HepG2 (cell line): Measurements from ENCODE around the gene COL4A2. TPM values are rescaled to one million over a fixed set of nuclear protein-coding genes. Genes with fewer than 3 reads are reported as not detected.

ENCODE experiments used
- CHCHD3 ChIP-seq: sonication (generic); formaldehyde crosslinking; IDR thresholded peaks from 2 replicates; pipeline ENCODE4 v1.8.0; 2022; ENCODE audit warnings: mild to moderate bottlenecking, missing genetic modification reagents, moderate library complexity
- DR1 ChIP-seq: sonication (generic); formaldehyde crosslinking; IDR thresholded peaks from 2 replicates; pipeline ENCODE4 v1.8.0; 2021; ENCODE audit warnings: mild to moderate bottlenecking, missing genetic modification reagents, inconsistent platforms
- FOXA3 ChIP-seq: IDR thresholded peaks from 2 replicates; pipeline ENCODE4 v1.6.1; 2016; ENCODE audit warnings: missing genetic modification reagents, missing compliant biosample characterization
- MBD4 ChIP-seq: IDR thresholded peaks from 2 replicates; pipeline ENCODE4 v1.6.1; 2012; ENCODE audit warnings: low read length, inconsistent platforms, borderline replicate concordance
- MED8 ChIP-seq: sonication (generic); formaldehyde crosslinking; IDR thresholded peaks from 2 replicates; pipeline ENCODE4 v1.8.1; 2023; ENCODE audit warnings: mild to moderate bottlenecking, missing genetic modification reagents; ENCODE audit not compliant: insufficient replicate concordance
- MIER2 ChIP-seq: IDR thresholded peaks from 2 replicates; pipeline ENCODE4 v1.6.1; 2016; ENCODE audit warnings: missing biosample characterization, missing genetic modification reagents
- PCBP1 ChIP-seq: fragments of 200-400 bp; formaldehyde crosslinking; IDR thresholded peaks from 2 replicates; pipeline ENCODE4 v1.6.1; 2017; ENCODE audit warnings: mild to moderate bottlenecking, low read depth, low read length, borderline replicate concordance
- PCBP2 ChIP-seq: fragments of 200-400 bp; formaldehyde crosslinking; optimal IDR thresholded peaks from 2 replicates; pipeline ENCODE3; 2018; ENCODE audit warnings: low read length, low read depth; ENCODE audit not compliant: poor library complexity, severe bottlenecking
- RARG ChIP-seq: sonication (generic); formaldehyde crosslinking; IDR thresholded peaks from 2 replicates; pipeline ENCODE4 v1.4.0; 2020; ENCODE audit warnings: low read depth, mild to moderate bottlenecking, missing genetic modification reagents
- RXRB ChIP-seq: IDR thresholded peaks from 2 replicates; pipeline ENCODE4 v1.6.1; 2016; ENCODE audit warnings: borderline replicate concordance, missing genetic modification reagents, missing compliant biosample characterization
- SRSF1 ChIP-seq: fragments of 200-400 bp; formaldehyde crosslinking; optimal IDR thresholded peaks from 2 replicates; pipeline ENCODE3; 2017; ENCODE audit warnings: mild to moderate bottlenecking, low read depth, low read length, moderate library complexity
- XBP1 ChIP-seq: sonication (generic); formaldehyde crosslinking; IDR thresholded peaks from 2 replicates; pipeline ENCODE4 v1.5.0; 2020; ENCODE audit warnings: missing genetic modification reagents
- ZBTB1 ChIP-seq: sonication (generic); formaldehyde crosslinking; IDR thresholded peaks from 2 replicates; pipeline ENCODE4 v1.4.0; 2020; ENCODE audit warnings: missing genetic modification reagents, borderline replicate concordance
- ZNF160 ChIP-seq: sonication (generic); formaldehyde crosslinking; IDR thresholded peaks from 2 replicates; pipeline ENCODE4 v1.8.0; 2022; ENCODE audit warnings: mild to moderate bottlenecking, inconsistent platforms, missing genetic modification reagents
- ZNF382 ChIP-seq: sonication (generic); formaldehyde crosslinking; IDR thresholded peaks from 2 replicates; pipeline ENCODE4 v1.5.0; 2020; ENCODE audit warnings: missing genetic modification reagents, mild to moderate bottlenecking, borderline replicate concordance
- polyA plus RNA-seq, 8 experiments: library from polyadenylated mRNA; depleted of rRNA in 3 of 8; stranded (reverse) in 7 of 8; unstranded in 1 of 8; fragments of >200 nt; fragmentation: Illumina TruSeq in 4 of 8; extraction: Trizol in 4 of 8; gene quantifications; 2 replicates each; pipeline versions ENCODE4 v1.2.1 to v1.2.3, GENCODE V29; 2011 to 2016; ENCODE audit warnings: low read depth in 4 of 8, missing spikeins in 1 of 8, mixed read lengths in 1 of 8; ENCODE audit not compliant: insufficient read depth in 1 of 8
- total RNA-seq, 5 experiments: library from RNA; depleted of rRNA; stranded (reverse); fragments of >200 nt; fragmentation: Illumina TruSeq; extraction: Trizol; gene quantifications; 2 replicates each; pipeline ENCODE4 v1.2.3, GENCODE V29; 2016; ENCODE audit warnings: low read depth in 1 of 5
- TF ChIP-seq, protein P1 (sequence below): sonication (generic); formaldehyde crosslinking; IDR thresholded peaks from 2 replicates; pipeline ENCODE4 v1.4.0; 2020; ENCODE audit warnings: missing genetic modification reagents
- TF ChIP-seq, protein P2 (sequence below): sonication (generic); formaldehyde crosslinking; IDR thresholded peaks from 2 replicates; pipeline ENCODE4 v1.4.0; 2020; ENCODE audit warnings: missing genetic modification reagents
- TF ChIP-seq, protein P3 (sequence below): sonication (generic); formaldehyde crosslinking; IDR thresholded peaks from 2 replicates; pipeline ENCODE4 v1.5.0; 2020; ENCODE audit warnings: mild to moderate bottlenecking, missing genetic modification reagents, moderate library complexity
- TF ChIP-seq, protein P4 (sequence below): sonication (generic); formaldehyde crosslinking; IDR thresholded peaks from 2 replicates; pipeline ENCODE4 v1.8.0; 2023; ENCODE audit warnings: mild to moderate bottlenecking, missing genetic modification reagents
- TF ChIP-seq, protein P5 (sequence below): sonication (generic); formaldehyde crosslinking; IDR thresholded peaks from 2 replicates; pipeline ENCODE4 v1.5.1; 2020; ENCODE audit warnings: missing genetic modification reagents, mild to moderate bottlenecking, borderline replicate concordance
- TF ChIP-seq, protein P6 (sequence below): IDR thresholded peaks from 2 replicates; pipeline ENCODE4 v1.6.1; 2016; ENCODE audit warnings: missing compliant biosample characterization, missing genetic modification reagents, borderline replicate concordance

Gene COL4A2
- total and polyA plus RNA-seq, 2 of the 13 experiments (the other 11 are each of a cell fraction or from before 2014, with no cell fraction given) = 0.22 to 1.9 TPM

DNA sequence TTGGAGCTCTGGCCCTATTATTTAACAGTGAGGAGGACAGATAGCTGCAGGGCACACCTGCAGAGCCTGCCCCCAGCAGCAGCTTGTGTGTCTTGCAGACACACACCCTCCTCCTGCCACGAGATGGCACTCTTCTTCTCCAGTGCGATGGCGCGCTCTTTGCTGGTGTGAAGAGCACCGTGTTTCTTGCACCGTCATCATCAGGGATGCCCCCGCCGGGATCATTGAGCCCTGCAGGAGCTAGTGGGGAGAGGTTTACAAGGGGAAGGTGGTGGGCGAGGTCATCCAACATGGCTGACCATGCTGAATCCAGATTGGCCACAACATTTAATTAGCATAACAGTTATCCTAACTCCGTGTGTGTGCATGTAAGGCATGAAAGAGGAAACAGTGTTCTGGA, 148.9 kb downstream of the COL4A2 start (continued):
- TF ChIP-seq, protein P1, sequence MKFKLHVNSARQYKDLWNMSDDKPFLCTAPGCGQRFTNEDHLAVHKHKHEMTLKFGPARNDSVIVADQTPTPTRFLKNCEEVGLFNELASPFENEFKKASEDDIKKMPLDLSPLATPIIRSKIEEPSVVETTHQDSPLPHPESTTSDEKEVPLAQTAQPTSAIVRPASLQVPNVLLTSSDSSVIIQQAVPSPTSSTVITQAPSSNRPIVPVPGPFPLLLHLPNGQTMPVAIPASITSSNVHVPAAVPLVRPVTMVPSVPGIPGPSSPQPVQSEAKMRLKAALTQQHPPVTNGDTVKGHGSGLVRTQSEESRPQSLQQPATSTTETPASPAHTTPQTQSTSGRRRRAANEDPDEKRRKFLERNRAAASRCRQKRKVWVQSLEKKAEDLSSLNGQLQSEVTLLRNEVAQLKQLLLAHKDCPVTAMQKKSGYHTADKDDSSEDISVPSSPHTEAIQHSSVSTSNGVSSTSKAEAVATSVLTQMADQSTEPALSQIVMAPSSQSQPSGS = 0 out of 2 replicates have a peak, but pooled peaks have one; percentile 38
- TF ChIP-seq PCBP1 (no peak), MIER2 (CRISPR knock-in tag) (0 out of 2 replicates have a peak, but pooled peaks have one; percentile 51), ZBTB1 (CRISPR knock-in tag) (no peak), RARG (no peak), PCBP2 (no peak), MED8 (CRISPR knock-in tag) (no peak), SRSF1 (no peak), MBD4 (no peak), CHCHD3 (no peak), DR1 (CRISPR knock-in tag) (no peak), FOXA3 (CRISPR knock-in tag) (peak; percentile 41; the same call in 1 of the 2 replicates), XBP1 (no peak), ZNF160 (CRISPR knock-in tag) (no peak), RXRB (CRISPR knock-in tag) (peak; percentile 61; the same call in 1 of the 2 replicates), ZNF382 (CRISPR knock-in tag) (no peak)
- TF ChIP-seq, protein P2, sequence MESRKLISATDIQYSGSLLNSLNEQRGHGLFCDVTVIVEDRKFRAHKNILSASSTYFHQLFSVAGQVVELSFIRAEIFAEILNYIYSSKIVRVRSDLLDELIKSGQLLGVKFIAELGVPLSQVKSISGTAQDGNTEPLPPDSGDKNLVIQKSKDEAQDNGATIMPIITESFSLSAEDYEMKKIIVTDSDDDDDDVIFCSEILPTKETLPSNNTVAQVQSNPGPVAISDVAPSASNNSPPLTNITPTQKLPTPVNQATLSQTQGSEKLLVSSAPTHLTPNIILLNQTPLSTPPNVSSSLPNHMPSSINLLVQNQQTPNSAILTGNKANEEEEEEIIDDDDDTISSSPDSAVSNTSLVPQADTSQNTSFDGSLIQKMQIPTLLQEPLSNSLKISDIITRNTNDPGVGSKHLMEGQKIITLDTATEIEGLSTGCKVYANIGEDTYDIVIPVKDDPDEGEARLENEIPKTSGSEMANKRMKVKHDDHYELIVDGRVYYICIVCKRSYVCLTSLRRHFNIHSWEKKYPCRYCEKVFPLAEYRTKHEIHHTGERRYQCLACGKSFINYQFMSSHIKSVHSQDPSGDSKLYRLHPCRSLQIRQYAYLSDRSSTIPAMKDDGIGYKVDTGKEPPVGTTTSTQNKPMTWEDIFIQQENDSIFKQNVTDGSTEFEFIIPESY (CRISPR knock-in tag) = peak; percentile 69; the same call in 1 of the 2 replicates
- TF ChIP-seq, protein P3, sequence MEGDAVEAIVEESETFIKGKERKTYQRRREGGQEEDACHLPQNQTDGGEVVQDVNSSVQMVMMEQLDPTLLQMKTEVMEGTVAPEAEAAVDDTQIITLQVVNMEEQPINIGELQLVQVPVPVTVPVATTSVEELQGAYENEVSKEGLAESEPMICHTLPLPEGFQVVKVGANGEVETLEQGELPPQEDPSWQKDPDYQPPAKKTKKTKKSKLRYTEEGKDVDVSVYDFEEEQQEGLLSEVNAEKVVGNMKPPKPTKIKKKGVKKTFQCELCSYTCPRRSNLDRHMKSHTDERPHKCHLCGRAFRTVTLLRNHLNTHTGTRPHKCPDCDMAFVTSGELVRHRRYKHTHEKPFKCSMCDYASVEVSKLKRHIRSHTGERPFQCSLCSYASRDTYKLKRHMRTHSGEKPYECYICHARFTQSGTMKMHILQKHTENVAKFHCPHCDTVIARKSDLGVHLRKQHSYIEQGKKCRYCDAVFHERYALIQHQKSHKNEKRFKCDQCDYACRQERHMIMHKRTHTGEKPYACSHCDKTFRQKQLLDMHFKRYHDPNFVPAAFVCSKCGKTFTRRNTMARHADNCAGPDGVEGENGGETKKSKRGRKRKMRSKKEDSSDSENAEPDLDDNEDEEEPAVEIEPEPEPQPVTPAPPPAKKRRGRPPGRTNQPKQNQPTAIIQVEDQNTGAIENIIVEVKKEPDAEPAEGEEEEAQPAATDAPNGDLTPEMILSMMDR (CRISPR knock-in tag) = peak; percentile 97
- TF ChIP-seq, protein P4, sequence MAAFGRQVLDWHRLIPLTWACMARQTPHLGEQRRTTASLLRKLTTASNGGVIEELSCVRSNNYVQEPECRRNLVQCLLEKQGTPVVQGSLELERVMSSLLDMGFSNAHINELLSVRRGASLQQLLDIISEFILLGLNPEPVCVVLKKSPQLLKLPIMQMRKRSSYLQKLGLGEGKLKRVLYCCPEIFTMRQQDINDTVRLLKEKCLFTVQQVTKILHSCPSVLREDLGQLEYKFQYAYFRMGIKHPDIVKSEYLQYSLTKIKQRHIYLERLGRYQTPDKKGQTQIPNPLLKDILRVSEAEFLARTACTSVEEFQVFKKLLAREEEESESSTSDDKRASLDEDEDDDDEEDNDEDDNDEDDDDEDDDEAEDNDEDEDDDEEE = no peak
- TF ChIP-seq, protein P5, sequence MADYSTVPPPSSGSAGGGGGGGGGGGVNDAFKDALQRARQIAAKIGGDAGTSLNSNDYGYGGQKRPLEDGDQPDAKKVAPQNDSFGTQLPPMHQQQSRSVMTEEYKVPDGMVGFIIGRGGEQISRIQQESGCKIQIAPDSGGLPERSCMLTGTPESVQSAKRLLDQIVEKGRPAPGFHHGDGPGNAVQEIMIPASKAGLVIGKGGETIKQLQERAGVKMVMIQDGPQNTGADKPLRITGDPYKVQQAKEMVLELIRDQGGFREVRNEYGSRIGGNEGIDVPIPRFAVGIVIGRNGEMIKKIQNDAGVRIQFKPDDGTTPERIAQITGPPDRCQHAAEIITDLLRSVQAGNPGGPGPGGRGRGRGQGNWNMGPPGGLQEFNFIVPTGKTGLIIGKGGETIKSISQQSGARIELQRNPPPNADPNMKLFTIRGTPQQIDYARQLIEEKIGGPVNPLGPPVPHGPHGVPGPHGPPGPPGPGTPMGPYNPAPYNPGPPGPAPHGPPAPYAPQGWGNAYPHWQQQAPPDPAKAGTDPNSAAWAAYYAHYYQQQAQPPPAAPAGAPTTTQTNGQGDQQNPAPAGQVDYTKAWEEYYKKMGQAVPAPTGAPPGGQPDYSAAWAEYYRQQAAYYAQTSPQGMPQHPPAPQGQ (CRISPR knock-in tag) = no peak
- TF ChIP-seq, protein P6, sequence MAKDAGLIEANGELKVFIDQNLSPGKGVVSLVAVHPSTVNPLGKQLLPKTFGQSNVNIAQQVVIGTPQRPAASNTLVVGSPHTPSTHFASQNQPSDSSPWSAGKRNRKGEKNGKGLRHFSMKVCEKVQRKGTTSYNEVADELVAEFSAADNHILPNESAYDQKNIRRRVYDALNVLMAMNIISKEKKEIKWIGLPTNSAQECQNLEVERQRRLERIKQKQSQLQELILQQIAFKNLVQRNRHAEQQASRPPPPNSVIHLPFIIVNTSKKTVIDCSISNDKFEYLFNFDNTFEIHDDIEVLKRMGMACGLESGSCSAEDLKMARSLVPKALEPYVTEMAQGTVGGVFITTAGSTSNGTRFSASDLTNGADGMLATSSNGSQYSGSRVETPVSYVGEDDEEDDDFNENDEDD (CRISPR knock-in tag) = peak; percentile 77; the same call in 1 of the 2 replicates
